ENCODE measurements around the gene GOLT1A.

The GOLT1A gene

GRCh38 chr1:204186597-204186996 lies 27.2 kb downstream of the GOLT1A start:
- H3K27ac ChIP-seq = no peak overlapping the region
- TF ChIP-seq CTCF (conservative IDR thresholded peaks at IDR 0.05) = no peak

DNA sequence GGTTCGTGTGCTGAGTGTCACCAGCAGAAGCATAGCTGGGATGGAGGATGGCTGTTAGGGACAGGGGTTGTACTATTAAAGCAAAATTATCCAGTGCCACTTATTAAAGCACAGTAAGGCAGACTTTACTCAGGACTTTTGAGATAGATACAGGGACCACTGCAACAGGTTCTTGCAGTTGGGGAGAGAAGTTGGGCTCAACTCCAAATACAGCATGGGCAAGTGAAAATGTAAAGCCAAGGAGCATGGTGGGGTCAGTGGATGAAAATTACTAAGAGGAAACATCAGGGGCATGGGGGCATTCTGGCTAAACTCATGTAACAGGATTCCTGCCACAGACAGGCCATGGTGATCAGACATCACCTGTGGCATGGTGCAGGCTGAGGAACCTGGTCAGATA lies 32.7 kb downstream of the GOLT1A start:
- TF ChIP-seq CTCF (conservative IDR thresholded peaks at IDR 0.05) = no peak

GRCh38 chr1:204180133-204180532 lies 33.7 kb downstream of the GOLT1A start:
- no peak for TF ChIP-seq CTCF (conservative IDR thresholded peaks at IDR 0.05)
- no peak overlapping the region for H3K27ac ChIP-seq

More for the DNA sequence above, 32.7 kb downstream of the GOLT1A start:
- no peak overlapping the region for H3K27ac ChIP-seq

GRCh38 chr1:204178487-204179281 lies 35.1 kb downstream of the GOLT1A start:
- no peak overlapping the region for H3K27ac ChIP-seq
- no peak for TF ChIP-seq CTCF (conservative IDR thresholded peaks at IDR 0.05)

DNA sequence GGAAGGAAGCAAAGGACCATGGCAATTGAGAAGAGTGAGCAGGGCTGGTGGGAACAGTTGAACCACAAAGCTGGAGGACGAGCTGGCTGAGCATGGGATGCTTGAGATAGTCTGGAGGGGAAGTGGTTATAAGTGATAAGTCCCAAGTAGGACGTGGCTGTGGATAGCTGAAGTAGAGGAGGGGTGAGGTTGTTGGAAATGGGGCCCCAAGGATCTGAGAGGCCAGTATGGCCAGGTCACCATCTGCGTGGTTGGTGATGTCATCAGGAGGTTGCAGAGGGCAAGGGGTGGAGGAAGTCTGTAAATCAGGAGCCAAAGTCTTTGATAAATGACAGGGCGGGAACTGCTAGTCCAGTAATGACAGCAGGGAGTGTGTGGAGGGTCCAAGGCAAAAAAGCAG lies 36.7 kb downstream of the GOLT1A start:
- H3K27ac ChIP-seq = no peak overlapping the region
- no peak for TF ChIP-seq CTCF (conservative IDR thresholded peaks at IDR 0.05)

DNA sequence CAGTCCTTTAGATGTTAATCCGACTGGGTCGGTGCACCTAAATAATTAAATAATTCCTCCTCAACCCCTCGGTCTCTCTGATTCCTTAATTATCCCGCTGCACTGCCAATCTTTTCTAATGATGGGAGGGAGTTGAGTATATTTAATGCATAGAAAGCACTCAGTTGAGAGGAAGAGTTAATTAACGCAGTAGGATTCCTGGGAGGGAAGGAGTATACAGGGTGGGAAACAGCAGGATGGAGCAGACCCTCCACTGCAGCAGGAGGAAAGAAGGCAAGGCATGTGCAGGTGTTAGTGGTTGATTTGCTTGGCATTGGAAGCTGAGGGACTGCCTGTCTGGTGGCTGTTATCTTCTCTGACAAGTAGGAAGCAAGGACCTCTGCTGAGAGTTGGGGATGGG lies 37.7 kb downstream of the GOLT1A start:
- TF ChIP-seq CTCF (conservative IDR thresholded peaks at IDR 0.05) = no peak
- H3K27ac ChIP-seq = no peak overlapping the region

DNA sequence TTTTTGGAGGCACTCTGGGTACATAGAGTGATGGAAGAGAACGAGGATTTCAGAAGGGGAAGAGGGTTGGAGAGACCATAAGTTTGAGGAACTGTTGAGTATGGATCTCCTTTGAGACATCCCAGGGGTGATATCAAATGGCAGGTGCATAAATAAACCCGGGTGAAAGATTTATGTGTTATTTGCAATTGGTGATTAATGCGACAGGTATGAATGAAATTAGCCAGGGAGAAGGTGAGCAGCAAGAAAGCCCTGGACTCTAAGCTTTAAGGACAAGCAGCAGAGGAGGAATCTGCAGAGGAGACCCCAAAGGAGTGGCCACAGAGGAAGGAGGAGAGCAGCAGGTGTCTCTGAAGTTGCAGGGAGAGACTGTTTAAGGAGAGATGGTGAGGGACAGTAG lies 38.8 kb downstream of the GOLT1A start:
- H3K27ac ChIP-seq = no peak overlapping the region
- TF ChIP-seq CTCF (conservative IDR thresholded peaks at IDR 0.05) = no peak
